ENCODE measurements around the gene MTG2. TPM values are rescaled to one million over a fixed set of nuclear protein-coding genes. Genes with fewer than 3 reads are reported as not detected.
A peak's percentile ranks its signal among the peaks of the same experiment; 100 is the strongest.

MTG2 gene
- total and polyA plus RNA-seq, 2 of the 13 experiments (the other 11 are each of a cell fraction or from before 2014, with no cell fraction given) = 20.4 to 37.8 TPM

- TF ChIP-seq HMG20B (CRISPR knock-in tag; conservative IDR thresholded peaks at IDR 0.05) (no peak), BATF2 (CRISPR knock-in tag; IDR thresholded peaks at IDR 0.05) (no peak), ZNF274 (CRISPR knock-in tag; IDR thresholded peaks at IDR 0.05) (0 out of 2 replicates have a peak, but pooled peaks have one; percentile 53), HMGA1 (CRISPR knock-in tag; conservative IDR thresholded peaks at IDR 0.05) (no peak), KLF16 (CRISPR knock-in tag; IDR thresholded peaks at IDR 0.05) (no peak), ZNF570 (CRISPR knock-in tag; IDR thresholded peaks at IDR 0.05; ENCODE audit: borderline replicate concordance) (no peak), ZNF264 (CRISPR knock-in tag; IDR thresholded peaks at IDR 0.05) (no peak), HMGXB4 (CRISPR knock-in tag; IDR thresholded peaks at IDR 0.05; ENCODE audit: borderline replicate concordance in 1 of 2, low read depth in 1 of 2) (no peak), ZNF3 (CRISPR knock-in tag; IDR thresholded peaks at IDR 0.05) (no peak), SP2 (CRISPR knock-in tag; IDR thresholded peaks at IDR 0.05) (no peak), CREB1 (IDR thresholded peaks at IDR 0.05) (no peak), CREB1 (CRISPR knock-in tag; IDR thresholded peaks at IDR 0.05) (no peak), IKZF1 (IDR thresholded peaks at IDR 0.05) (no peak), CENPT (CRISPR knock-in tag; IDR thresholded peaks at IDR 0.05; ENCODE audit: low read depth) (no peak), ZBTB8A (CRISPR knock-in tag; IDR thresholded peaks at IDR 0.05; ENCODE audit: borderline replicate concordance, low read depth) (no peak), TOPORS (CRISPR knock-in tag; IDR thresholded peaks at IDR 0.05) (no peak), SKI (IDR thresholded peaks at IDR 0.05; ENCODE audit: partially characterized antibody) (no peak), DR1 (CRISPR knock-in tag; IDR thresholded peaks at IDR 0.05) (no peak), ETV5 (CRISPR knock-in tag; IDR thresholded peaks at IDR 0.05; ENCODE audit: borderline replicate concordance) (no peak), ZNF383 (CRISPR knock-in tag; IDR thresholded peaks at IDR 0.05; ENCODE audit: borderline replicate concordance) (no peak), ZNF512B (CRISPR knock-in tag; IDR thresholded peaks at IDR 0.05; ENCODE audit: borderline replicate concordance) (no peak), SMC3 (IDR thresholded peaks at IDR 0.05; ENCODE audit: low read length) (no peak), ZNF616 (CRISPR knock-in tag; IDR thresholded peaks at IDR 0.05; ENCODE audit: low read depth) (0 out of 2 replicates have a peak, but pooled peaks have one; percentile 14), HDAC2 (CRISPR knock-in tag; IDR thresholded peaks at IDR 0.05) (no peak), ZNF883 (CRISPR knock-in tag; IDR thresholded peaks at IDR 0.05; ENCODE audit: not compliant biosample characterization) (peak; percentile 65), SP4 (CRISPR knock-in tag; IDR thresholded peaks at IDR 0.05) (no peak)
Observed at GRCh38 chr20:62148908-62149314, 33.9 kb upstream of the MTG2 start (continued).

All from HepG2 (cell line).